ENCODE measurements around the gene FHAD1. TPM values are rescaled to one million over a fixed set of nuclear protein-coding genes. Genes with fewer than 3 reads are reported as not detected.

Gene FHAD1
- total RNA-seq, 1 donor from 2014 or later = not detected

DNA sequence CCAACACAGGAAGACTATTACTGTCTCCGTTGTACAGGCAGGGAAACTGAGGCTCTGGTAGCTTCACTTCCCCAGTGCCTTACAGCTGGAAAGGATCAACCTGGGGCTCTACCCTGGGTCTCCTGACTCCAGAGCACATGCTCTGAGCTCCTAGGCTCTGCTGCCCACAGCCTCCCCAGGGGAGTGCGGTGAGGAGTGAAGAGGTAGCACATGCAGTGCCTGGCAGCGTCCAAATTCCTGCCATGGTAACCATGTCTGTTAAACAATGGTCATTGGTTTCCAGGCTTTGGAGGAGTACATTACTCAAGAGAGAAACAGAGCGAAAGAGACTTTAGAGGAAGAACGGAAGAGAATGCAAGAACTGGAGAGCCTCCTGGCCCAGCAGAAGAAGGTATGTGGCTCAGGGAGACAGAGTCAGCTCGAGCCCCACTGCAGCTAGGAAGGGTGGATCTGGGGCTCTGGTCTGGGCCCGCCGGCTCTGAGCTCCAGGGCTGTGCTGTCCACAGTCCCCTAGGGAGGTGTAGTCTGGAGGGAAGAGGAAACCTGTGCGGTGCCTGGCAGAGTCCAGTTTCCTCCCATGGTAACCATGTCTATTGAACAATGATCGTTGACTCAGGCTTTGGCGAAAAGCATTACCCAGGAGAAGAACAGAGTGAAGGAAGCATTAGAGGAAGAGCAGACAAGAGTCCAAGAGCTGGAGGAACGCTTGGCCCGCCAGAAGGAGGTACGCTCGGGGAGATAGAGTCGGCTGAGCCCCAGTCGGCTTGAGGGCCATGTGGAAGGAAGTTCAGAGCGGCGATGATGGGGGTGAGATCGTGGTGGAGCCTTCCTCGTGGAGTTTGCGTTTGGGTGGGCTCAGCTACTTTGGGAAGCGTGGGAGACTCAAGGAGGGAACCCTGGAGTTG is 98.0 kb downstream of the FHAD1 start:
- H3K36me3 Mint-ChIP-seq (ENCODE audit: low read depth) = no peaks in the 10 kb centered on the region
- peaks cover 3% of the 10 kb centered on the region for H3K9me3 Mint-ChIP-seq (ENCODE audit: low read depth)
- no peak overlapping the region for H3K4me3 Mint-ChIP-seq (ENCODE audit: unreplicated experiment)
- no peak for DNase-seq (ENCODE audit: low spot score)
- H3K27me3 Mint-ChIP-seq (ENCODE audit: low read depth) = peaks cover 3% of the 10 kb centered on the region
- no peak overlapping the region for H3K27ac Mint-ChIP-seq (ENCODE audit: unreplicated experiment)
- H3K4me1 Mint-ChIP-seq (ENCODE audit: low read depth) = peaks cover 25% of the 10 kb centered on the region
- TF ChIP-seq CTCF (IDR thresholded peaks at IDR 0.05) = no peak

- Mint-ChIP-seq H3K4me3 (ENCODE audit: unreplicated experiment) (no peak overlapping the region), H3K4me1 (ENCODE audit: low read depth) (peaks cover 28% of the 10 kb centered on the region), H3K27ac (ENCODE audit: unreplicated experiment) (no peak overlapping the region), H3K9me3 (ENCODE audit: low read depth) (no peaks in the 10 kb centered on the region), H3K36me3 (ENCODE audit: low read depth) (no peaks in the 10 kb centered on the region), H3K27me3 (ENCODE audit: low read depth) (peaks cover 3% of the 10 kb centered on the region)
- no peak for DNase-seq (ENCODE audit: low spot score)
- no peak for TF ChIP-seq CTCF (IDR thresholded peaks at IDR 0.05)
Observed at GRCh38 chr1:15345705-15346345, 98.8 kb downstream of the FHAD1 start.

DNA sequence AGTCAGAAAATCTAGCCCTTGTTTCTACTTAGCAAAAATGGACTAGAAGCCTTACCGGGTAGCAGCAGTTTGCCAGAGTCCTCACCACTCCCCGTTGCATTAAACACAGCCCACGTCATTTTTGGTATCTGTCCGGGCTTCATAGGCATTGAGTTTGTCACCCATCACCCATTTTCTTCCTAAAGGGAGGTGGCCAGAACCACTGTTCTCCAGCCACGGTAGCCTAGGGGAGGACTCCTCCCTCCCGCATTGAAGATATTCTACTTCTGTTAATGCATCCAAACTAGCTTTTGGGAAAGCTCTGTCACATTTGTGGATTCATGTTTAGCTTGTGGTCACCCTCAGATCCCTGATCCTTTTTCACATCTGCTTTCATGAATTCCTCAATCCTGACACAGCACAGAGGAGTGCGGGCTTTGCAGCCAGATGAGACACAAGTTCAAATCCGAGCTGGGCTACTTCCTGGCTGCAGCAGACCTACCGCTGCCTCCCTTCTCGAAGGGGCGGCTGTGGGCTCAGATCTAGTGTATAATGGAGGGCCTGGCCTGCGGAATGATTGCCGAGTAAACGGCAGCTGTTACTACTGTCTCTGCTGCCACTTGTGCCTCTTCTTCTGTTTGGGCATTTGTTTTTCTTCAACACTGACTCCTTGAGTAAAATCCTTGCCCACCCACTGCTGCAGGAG is 99.5 kb downstream of the FHAD1 start:
- no peak overlapping the region for H3K27ac Mint-ChIP-seq (ENCODE audit: unreplicated experiment)
- DNase-seq (ENCODE audit: low spot score) = no peak
- H3K9me3 Mint-ChIP-seq (ENCODE audit: low read depth) = no peaks in the 10 kb centered on the region

DNA sequence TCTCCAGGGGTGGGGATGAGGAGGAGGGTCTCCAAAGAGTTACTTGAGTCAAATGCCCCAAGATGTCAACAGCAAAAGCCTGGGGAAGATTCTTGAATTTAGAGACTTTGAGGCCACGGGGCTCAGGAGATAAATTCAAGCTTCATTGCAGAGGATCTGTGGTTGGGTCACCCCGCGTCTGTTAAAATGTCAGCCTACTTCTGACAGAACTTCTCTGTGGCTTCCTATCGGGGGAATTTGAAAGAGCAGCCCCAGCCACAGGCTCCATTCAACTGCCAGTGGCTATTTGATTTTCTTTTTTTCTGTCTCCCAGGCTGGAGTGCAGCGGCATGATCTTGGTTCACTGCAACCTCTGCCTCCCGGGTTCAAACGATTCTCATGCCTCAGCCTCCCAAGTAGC is 100.2 kb downstream of the FHAD1 start:
- no peak for TF ChIP-seq CTCF (IDR thresholded peaks at IDR 0.05)
- no peaks in the 10 kb centered on the region for H3K36me3 Mint-ChIP-seq (ENCODE audit: low read depth)

More for the DNA sequence above, 99.5 kb downstream of the FHAD1 start:
- Mint-ChIP-seq H3K36me3 (ENCODE audit: low read depth) (no peaks in the 10 kb centered on the region), H3K4me3 (ENCODE audit: unreplicated experiment) (no peak overlapping the region), H3K4me1 (ENCODE audit: low read depth) (peaks cover 24% of the 10 kb centered on the region), H3K27me3 (ENCODE audit: low read depth) (peaks cover 3% of the 10 kb centered on the region)
- TF ChIP-seq CTCF (IDR thresholded peaks at IDR 0.05) = no peak

DNA sequence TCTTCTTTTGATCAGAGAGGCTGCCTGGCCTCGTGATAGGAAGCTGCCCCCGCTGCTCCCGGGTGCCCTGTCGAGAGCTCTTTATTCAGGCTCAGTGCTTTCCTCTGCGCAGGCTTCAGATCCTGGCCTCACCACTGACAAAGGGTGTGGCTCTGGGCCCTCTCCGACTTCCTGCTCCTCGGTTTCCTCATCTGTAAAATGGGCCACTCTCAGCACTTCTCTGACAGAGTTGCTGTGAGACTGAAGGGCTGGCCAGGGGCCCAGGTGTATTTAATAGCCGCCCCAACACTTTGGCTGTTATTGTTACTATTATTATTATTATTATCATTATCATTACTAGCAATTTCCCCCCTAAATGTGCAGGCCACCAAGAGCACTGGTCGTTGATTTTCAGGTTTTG is 101.6 kb downstream of the FHAD1 start:
- Mint-ChIP-seq H3K27ac (ENCODE audit: unreplicated experiment) (no peak overlapping the region), H3K36me3 (ENCODE audit: low read depth) (no peaks in the 10 kb centered on the region), H3K9me3 (ENCODE audit: low read depth) (no peaks in the 10 kb centered on the region), H3K4me3 (ENCODE audit: unreplicated experiment) (no peak overlapping the region), H3K27me3 (ENCODE audit: low read depth) (peaks cover 3% of the 10 kb centered on the region), H3K4me1 (ENCODE audit: low read depth) (peaks cover 21% of the 10 kb centered on the region)
- TF ChIP-seq CTCF (IDR thresholded peaks at IDR 0.05) = no peak
- no peak for DNase-seq (ENCODE audit: low spot score)

More for the DNA sequence above, 100.2 kb downstream of the FHAD1 start:
- peaks cover 21% of the 10 kb centered on the region for H3K4me1 Mint-ChIP-seq (ENCODE audit: low read depth)
- DNase-seq (ENCODE audit: low spot score) = no peak
- no peak overlapping the region for H3K27ac Mint-ChIP-seq (ENCODE audit: unreplicated experiment)
- H3K9me3 Mint-ChIP-seq (ENCODE audit: low read depth) = no peaks in the 10 kb centered on the region
- peaks cover 3% of the 10 kb centered on the region for H3K27me3 Mint-ChIP-seq (ENCODE audit: low read depth)
- no peak overlapping the region for H3K4me3 Mint-ChIP-seq (ENCODE audit: unreplicated experiment)
